DND-41 (cell line): Measurements from ENCODE around the gene OBSCN.

Source experiments
- EZH2 ChIP-seq: IDR thresholded peaks from 3 replicates; pipeline ENCODE4 v1.6.1; 2012; ENCODE audit warnings: borderline replicate concordance, low read depth, mild to moderate bottlenecking, moderate library complexity, low read length, inconsistent platforms; ENCODE audit not compliant: severe bottlenecking
- TF ChIP-seq, protein P1 (sequence below): IDR thresholded peaks from 2 replicates; pipeline ENCODE4 v1.5.1; 2012; ENCODE audit warnings: borderline replicate concordance, low read length, moderate library complexity, mild to moderate bottlenecking; ENCODE audit not compliant: poor library complexity, severe bottlenecking; ENCODE audit errors: extremely low read depth

DNA sequence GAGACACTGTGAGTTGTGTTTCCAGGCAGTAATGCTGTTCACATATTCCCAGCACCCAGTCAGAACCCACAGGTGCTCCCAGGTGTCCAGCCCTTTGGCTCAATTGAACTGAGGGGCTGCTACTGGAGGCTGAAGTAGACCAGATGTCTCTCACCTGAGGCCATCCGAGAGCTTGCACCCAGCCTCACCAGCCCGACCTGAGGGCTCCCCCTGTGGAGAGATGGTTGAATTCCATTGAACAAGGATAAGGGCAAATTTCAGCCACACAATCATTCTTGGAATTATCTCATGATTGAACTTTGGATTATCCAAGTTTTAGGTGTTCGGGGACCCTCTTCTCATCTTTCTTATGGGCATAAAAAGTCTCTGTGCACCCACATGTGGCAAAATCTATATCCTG is 52.1 kb downstream of the OBSCN start:
- TF ChIP-seq, protein P1, sequence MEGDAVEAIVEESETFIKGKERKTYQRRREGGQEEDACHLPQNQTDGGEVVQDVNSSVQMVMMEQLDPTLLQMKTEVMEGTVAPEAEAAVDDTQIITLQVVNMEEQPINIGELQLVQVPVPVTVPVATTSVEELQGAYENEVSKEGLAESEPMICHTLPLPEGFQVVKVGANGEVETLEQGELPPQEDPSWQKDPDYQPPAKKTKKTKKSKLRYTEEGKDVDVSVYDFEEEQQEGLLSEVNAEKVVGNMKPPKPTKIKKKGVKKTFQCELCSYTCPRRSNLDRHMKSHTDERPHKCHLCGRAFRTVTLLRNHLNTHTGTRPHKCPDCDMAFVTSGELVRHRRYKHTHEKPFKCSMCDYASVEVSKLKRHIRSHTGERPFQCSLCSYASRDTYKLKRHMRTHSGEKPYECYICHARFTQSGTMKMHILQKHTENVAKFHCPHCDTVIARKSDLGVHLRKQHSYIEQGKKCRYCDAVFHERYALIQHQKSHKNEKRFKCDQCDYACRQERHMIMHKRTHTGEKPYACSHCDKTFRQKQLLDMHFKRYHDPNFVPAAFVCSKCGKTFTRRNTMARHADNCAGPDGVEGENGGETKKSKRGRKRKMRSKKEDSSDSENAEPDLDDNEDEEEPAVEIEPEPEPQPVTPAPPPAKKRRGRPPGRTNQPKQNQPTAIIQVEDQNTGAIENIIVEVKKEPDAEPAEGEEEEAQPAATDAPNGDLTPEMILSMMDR = no peak
- no peak for TF ChIP-seq EZH2
